H9 (cell line): ENCODE results near the gene GOLGA3. TPM values are rescaled to one million over a fixed set of nuclear protein-coding genes. Genes with fewer than 3 reads are reported as not detected.

Experiments used
- DNase-seq: peaks from one replicate; pipeline ENCODE4 v3.0.0-alpha.2; 2017
- H2AFZ ChIP-seq: one replicate; pipeline ENCODE4 v1.6.1; 2013; ENCODE audit warnings: mild to moderate bottlenecking, low read length, control low read depth, moderate library complexity
- H2AK5ac ChIP-seq: 2 replicates; pipeline ENCODE4 v1.6.1; 2013; ENCODE audit warnings: low read length, control low read depth, mixed read lengths; ENCODE audit not compliant: insufficient read length
- H2BK120ac ChIP-seq: one replicate; pipeline ENCODE4 v1.6.1; 2013; ENCODE audit warnings: low read depth, mild to moderate bottlenecking, low read length, control low read depth, inconsistent platforms; ENCODE audit not compliant: poor library complexity, severe bottlenecking
- H2BK12ac ChIP-seq: 2 replicates; pipeline ENCODE4 v1.6.1; 2013; ENCODE audit warnings: low read length, control low read depth, mixed read lengths, low read depth; ENCODE audit not compliant: insufficient read length
- H2BK15ac ChIP-seq: 2 replicates; pipeline ENCODE4 v1.6.1; 2013; ENCODE audit warnings: low read depth, low read length, control low read depth
- H2BK20ac ChIP-seq: one replicate; pipeline ENCODE4 v1.6.1; 2013; ENCODE audit warnings: low read depth, mild to moderate bottlenecking, low read length, control low read depth, inconsistent platforms; ENCODE audit not compliant: poor library complexity, severe bottlenecking
- H2BK5ac ChIP-seq: 2 replicates; pipeline ENCODE4 v1.6.1; 2013; ENCODE audit warnings: low read length, control low read depth, mixed read lengths; ENCODE audit not compliant: insufficient read length
- H3K14ac ChIP-seq: 2 replicates; pipeline ENCODE4 v1.6.1; 2013; ENCODE audit warnings: low read length, control low read depth; ENCODE audit not compliant: insufficient read depth
- H3K18ac ChIP-seq: 2 replicates; pipeline ENCODE4 v1.6.1; 2013; ENCODE audit warnings: low read depth, mild to moderate bottlenecking, mixed read lengths, low read length, control low read depth; ENCODE audit not compliant: insufficient read length
- H3K23ac ChIP-seq: 2 replicates; pipeline ENCODE4 v1.6.1; 2013; ENCODE audit warnings: low read length, control low read depth, mixed read lengths, low read depth; ENCODE audit not compliant: insufficient read length
- H3K23me2 ChIP-seq: 2 replicates; pipeline ENCODE4 v1.6.1; 2013; ENCODE audit warnings: low read depth, mild to moderate bottlenecking, mixed read lengths, low read length, control low read depth; ENCODE audit not compliant: insufficient read length, poor library complexity, severe bottlenecking
- H3K27ac ChIP-seq: 2 replicates; pipeline ENCODE4 v1.5.1; 2013; ENCODE audit warnings: low read length, control low read depth, mixed read lengths, low read depth; ENCODE audit not compliant: insufficient read length
- H3K27me3 ChIP-seq: 2 replicates; pipeline ENCODE4 v1.6.1; 2013; ENCODE audit warnings: low read length, control low read depth, inconsistent platforms; ENCODE audit not compliant: insufficient read depth
- H3K4ac ChIP-seq: 2 replicates; pipeline ENCODE4 v1.6.1; 2013; ENCODE audit warnings: low read depth, mild to moderate bottlenecking, control low read depth, inconsistent platforms, low read length, moderate library complexity
- H3K4me1 ChIP-seq: 2 replicates; pipeline ENCODE4 v1.6.1; 2013; ENCODE audit warnings: low read length, control low read depth, inconsistent platforms; ENCODE audit not compliant: insufficient read depth
- H3K4me2 ChIP-seq: 2 replicates; pipeline ENCODE4 v1.6.1; 2013; ENCODE audit warnings: low read length, control low read depth, mixed read lengths; ENCODE audit not compliant: insufficient read length, insufficient read depth
- H3K56ac ChIP-seq: 2 replicates; pipeline ENCODE4 v1.6.1; 2013; ENCODE audit warnings: low read depth, mild to moderate bottlenecking, mixed read lengths, low read length, control low read depth; ENCODE audit not compliant: insufficient read length
- H3K79me1 ChIP-seq: 2 replicates; pipeline ENCODE4 v1.6.1; 2013; ENCODE audit warnings: low read depth, mild to moderate bottlenecking, moderate library complexity, low read length, control low read depth, inconsistent platforms; ENCODE audit not compliant: insufficient read depth, poor library complexity, severe bottlenecking
- H3K79me2 ChIP-seq: 2 replicates; pipeline ENCODE4 v1.6.1; 2013; ENCODE audit warnings: low read length, control low read depth, inconsistent platforms; ENCODE audit not compliant: insufficient read depth
- H3K9ac ChIP-seq: 2 replicates; pipeline ENCODE4 v1.6.1; 2013; ENCODE audit warnings: low read length, control low read depth, mixed read lengths; ENCODE audit not compliant: insufficient read length; ENCODE audit errors: extremely low read depth
- H3K9me3 ChIP-seq: one replicate; pipeline ENCODE4 v1.6.1; 2013; ENCODE audit warnings: low read depth, low read length, inconsistent platforms; ENCODE audit not compliant: control insufficient read depth
- H3T11ph ChIP-seq: one replicate; pipeline ENCODE4 v1.6.1; 2013; ENCODE audit warnings: mild to moderate bottlenecking, low read length, control low read depth, inconsistent platforms
- H4K20me1 ChIP-seq: one replicate; pipeline ENCODE4 v1.6.1; 2013; ENCODE audit not compliant: control insufficient read depth, insufficient read length, insufficient read depth
- H4K5ac ChIP-seq: 2 replicates; pipeline ENCODE4 v1.6.1; 2013; ENCODE audit warnings: low read depth, mild to moderate bottlenecking, mixed read lengths, low read length, control low read depth; ENCODE audit not compliant: insufficient read length
- H4K8ac ChIP-seq: replicated peaks from 2 replicates; pipeline ENCODE4 v1.6.1; 2013; ENCODE audit warnings: low read length, control low read depth, mixed read lengths, low read depth; ENCODE audit not compliant: insufficient read length
- H4K91ac ChIP-seq: 2 replicates; pipeline ENCODE4 v1.6.1; 2013; ENCODE audit warnings: low read depth, mild to moderate bottlenecking, moderate library complexity, mixed read lengths, low read length, control low read depth; ENCODE audit not compliant: insufficient read length
- H3K27ac Mint-ChIP-seq, 3 experiments: 2 replicates in 2 of 3; 3 replicates in 1 of 3; pipeline ENCODE4 v1.8.0; 2020 to 2021; ENCODE audit warnings: mixed read lengths in 3 of 3, mild to moderate bottlenecking in 1 of 3, moderate library complexity in 1 of 3
- H3K27me3 Mint-ChIP-seq: 2 replicates; pipeline ENCODE4 v1.8.0; 2021; ENCODE audit warnings: low read depth, mild to moderate bottlenecking, moderate library complexity, mixed read lengths
- H3K36me3 Mint-ChIP-seq, 3 experiments: 2 replicates in 2 of 3; 3 replicates in 1 of 3; pipeline ENCODE4 v1.8.0; 2020 to 2021; ENCODE audit warnings: low read depth in 3 of 3, mixed read lengths in 3 of 3; ENCODE audit not compliant: insufficient read depth in 1 of 3
- H3K4me1 Mint-ChIP-seq, 2 experiments: 2 replicates each; pipeline ENCODE4 v1.8.0; 2020; ENCODE audit warnings: mixed read lengths in 2 of 2
- H3K4me3 Mint-ChIP-seq, 2 experiments: 2 replicates in 1 of 2; 3 replicates in 1 of 2; pipeline ENCODE4 v1.8.0; 2020 to 2021; ENCODE audit warnings: mild to moderate bottlenecking in 2 of 2, mixed read lengths in 2 of 2, moderate library complexity in 1 of 2
- H3K9me3 Mint-ChIP-seq, 2 experiments: 2 replicates in 1 of 2; 3 replicates in 1 of 2; pipeline ENCODE4 v1.8.0; 2020; ENCODE audit warnings: mild to moderate bottlenecking in 2 of 2, mixed read lengths in 2 of 2, moderate library complexity in 1 of 2
- WGBS: extraction: QIAGEN DNeasy Blood & Tissue Kit; methylation state at CpG from one replicate; pipeline ENCODE4 v1.1.7; 2013; ENCODE audit warnings: missing lambda C conversion rate, low lambda C conversion rate, mixed read lengths; ENCODE audit not compliant: insufficient read length; ENCODE audit errors: extremely low coverage; 5-methylcytosine and 5-hydroxymethylcytosine counted together
- total RNA-seq: library from RNA; stranded (reverse); gene quantifications from 2 replicates; pipeline ENCODE4 v1.2.1, GENCODE V29; 2021
- TF ChIP-seq, protein P1 (sequence below): fragments of 200-600 bp; sonication (generic); conservative IDR thresholded peaks from 3 replicates; pipeline ENCODE4 v1.8.0; 2021; ENCODE audit warnings: antibody characterized with exemption, mild to moderate bottlenecking

Gene GOLGA3
- total RNA-seq, 1 experiment from 2014 or later: 40.1 TPM

DNA sequence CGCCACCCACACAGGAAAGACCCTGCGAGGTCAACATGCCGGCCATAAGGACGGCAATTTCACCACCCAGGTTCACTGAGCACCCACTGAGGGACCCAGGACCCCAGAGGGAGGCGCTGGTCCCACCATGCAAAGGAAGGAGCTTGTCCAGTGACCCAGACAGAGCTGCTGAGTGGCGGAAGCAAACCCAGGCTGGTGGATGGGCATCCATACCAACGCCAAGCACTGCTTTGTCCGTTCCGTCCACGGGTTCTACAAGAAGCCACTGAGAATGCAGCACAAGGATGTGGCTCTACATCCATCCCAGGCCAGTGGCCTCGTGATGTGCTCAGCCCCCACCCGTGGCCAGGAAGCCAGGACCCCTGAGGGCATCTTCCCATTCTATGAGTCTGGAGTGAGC is 23.8 kb upstream of the GOLGA3 start:
- Histone ChIP-seq H2AK5ac (no peak overlapping the region), H4K8ac (no peak overlapping the region), H3K4me2 (no peak overlapping the region), H4K5ac (no peak overlapping the region), H4K91ac (no peak overlapping the region), H3K79me1 (no peaks in the 10 kb centered on the region), H4K20me1 (no peaks in the 10 kb centered on the region), H3K14ac (no peak overlapping the region), H3K18ac (no peak overlapping the region), H2BK12ac (no peak overlapping the region), H3K9ac (no peak overlapping the region), H2BK15ac (no peak overlapping the region), H3K27ac (no peak overlapping the region), H3K23me2 (no peaks in the 10 kb centered on the region), H3K56ac (no peak overlapping the region), H3K27me3 (no peaks in the 10 kb centered on the region), H3T11ph (no peak overlapping the region), H3K4ac (no peak overlapping the region), H3K23ac (no peak overlapping the region), H3K9me3 (no peaks in the 10 kb centered on the region), H2BK5ac (no peak overlapping the region), H3K79me2 (no peaks in the 10 kb centered on the region), H2BK120ac (no peak overlapping the region), H3K4me1 (peaks cover 2% of the 10 kb centered on the region; the same call in 1 of the 2 replicates), H2AFZ (no peak overlapping the region), H2BK20ac (no peak overlapping the region)
- peaks cover 28 to 74% (median 52%) of the 10 kb centered on the region in 3 experiments for H3K36me3 Mint-ChIP-seq
- H3K4me3 Mint-ChIP-seq: no peak overlapping the region
- DNase-seq: no peak
- no peaks in the 10 kb centered on the region for H3K27me3 Mint-ChIP-seq
- peak overlapping the region in 1 of 3 experiments; percentile 59; a peak in 1 of 7 replicates for H3K27ac Mint-ChIP-seq
- TF ChIP-seq, protein P1, sequence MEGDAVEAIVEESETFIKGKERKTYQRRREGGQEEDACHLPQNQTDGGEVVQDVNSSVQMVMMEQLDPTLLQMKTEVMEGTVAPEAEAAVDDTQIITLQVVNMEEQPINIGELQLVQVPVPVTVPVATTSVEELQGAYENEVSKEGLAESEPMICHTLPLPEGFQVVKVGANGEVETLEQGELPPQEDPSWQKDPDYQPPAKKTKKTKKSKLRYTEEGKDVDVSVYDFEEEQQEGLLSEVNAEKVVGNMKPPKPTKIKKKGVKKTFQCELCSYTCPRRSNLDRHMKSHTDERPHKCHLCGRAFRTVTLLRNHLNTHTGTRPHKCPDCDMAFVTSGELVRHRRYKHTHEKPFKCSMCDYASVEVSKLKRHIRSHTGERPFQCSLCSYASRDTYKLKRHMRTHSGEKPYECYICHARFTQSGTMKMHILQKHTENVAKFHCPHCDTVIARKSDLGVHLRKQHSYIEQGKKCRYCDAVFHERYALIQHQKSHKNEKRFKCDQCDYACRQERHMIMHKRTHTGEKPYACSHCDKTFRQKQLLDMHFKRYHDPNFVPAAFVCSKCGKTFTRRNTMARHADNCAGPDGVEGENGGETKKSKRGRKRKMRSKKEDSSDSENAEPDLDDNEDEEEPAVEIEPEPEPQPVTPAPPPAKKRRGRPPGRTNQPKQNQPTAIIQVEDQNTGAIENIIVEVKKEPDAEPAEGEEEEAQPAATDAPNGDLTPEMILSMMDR: no peak
- H3K4me1 Mint-ChIP-seq: peaks cover 12% of the 10 kb centered on the region in 2 experiments
- no peaks in the 10 kb centered on the region for H3K9me3 Mint-ChIP-seq
- no CpG with 5 or more reads among the region's 12 CpGs for WGBS
